DOHH2 (cell line): ENCODE measurements around the gene SUPT3H.

ENCODE experiments used
- CTCF ChIP-seq: fragments of 200-600 bp; sonication (generic); IDR thresholded peaks from one replicate; pipeline ENCODE4 v1.5.1; 2014; ENCODE audit warnings: antibody characterized with exemption, mild to moderate bottlenecking, low read depth, low read length; ENCODE audit not compliant: poor library complexity, severe bottlenecking
- EZH2phosphoT487 ChIP-seq: fragments of 200-600 bp; sonication (generic); IDR thresholded peaks from 2 replicates; pipeline ENCODE4 v1.6.1; 2017; ENCODE audit warnings: borderline replicate concordance, mild to moderate bottlenecking, antibody characterized with exemption, low read length, moderate library complexity, mixed read lengths

GRCh38 chr6:45300736-45301135, 77.0 kb downstream of the SUPT3H start:
- TF ChIP-seq CTCF (no peak), EZH2phosphoT487 (no peak)
